HEK293 (cell line): ENCODE measurements around the gene TPGS2.

ENCODE experiments used
- CTCF ChIP-seq: fragments of 450-650 bp; formaldehyde crosslinking; IDR thresholded peaks from 2 replicates; pipeline ENCODE4 v1.5.1; 2016; ENCODE audit warnings: missing biosample characterization, missing genetic modification characterization
- ZFP41 ChIP-seq: fragments of 450-650 bp; formaldehyde crosslinking; IDR thresholded peaks from 2 replicates; pipeline ENCODE4 v1.5.1; 2016; ENCODE audit warnings: missing biosample characterization, missing genetic modification characterization, borderline replicate concordance
- ZNF121 ChIP-seq: fragments of 450-650 bp; formaldehyde crosslinking; IDR thresholded peaks from 2 replicates; pipeline ENCODE4 v1.5.1; 2016; ENCODE audit warnings: missing biosample characterization, missing genetic modification characterization
- ZNF146 ChIP-seq: fragments of 450-650 bp; formaldehyde crosslinking; IDR thresholded peaks from 2 replicates; pipeline ENCODE4 v1.5.1; 2016; ENCODE audit warnings: missing biosample characterization, missing genetic modification characterization
- ZNF658 ChIP-seq: fragments of 450-650 bp; formaldehyde crosslinking; IDR thresholded peaks from 2 replicates; pipeline ENCODE4; 2016; ENCODE audit warnings: missing biosample characterization, missing genetic modification characterization
- ZNF670 ChIP-seq: fragments of 450-650 bp; formaldehyde crosslinking; IDR thresholded peaks from 2 replicates; pipeline ENCODE4 v1.5.1; 2016; ENCODE audit warnings: missing biosample characterization, missing genetic modification characterization, low read depth
- ZNF768 ChIP-seq: fragments of 450-650 bp; formaldehyde crosslinking; IDR thresholded peaks from 2 replicates; pipeline ENCODE4 v1.5.1; 2018; ENCODE audit warnings: missing biosample characterization, mild to moderate bottlenecking, missing genetic modification characterization
- ZNF785 ChIP-seq: fragments of 450-650 bp; formaldehyde crosslinking; IDR thresholded peaks from 2 replicates; pipeline ENCODE4 v1.5.1; 2016; ENCODE audit warnings: missing biosample characterization, missing genetic modification characterization
- ZSCAN23 ChIP-seq: fragments of 450-650 bp; formaldehyde crosslinking; IDR thresholded peaks from 2 replicates; pipeline ENCODE4 v1.5.1; 2016; ENCODE audit warnings: missing biosample characterization, missing genetic modification characterization
- TF ChIP-seq, protein P1 (sequence below): sonication (generic); formaldehyde crosslinking; IDR thresholded peaks from 2 replicates; pipeline ENCODE4 v1.8.1; 2022; ENCODE audit warnings: mild to moderate bottlenecking, moderate library complexity, missing genetic modification reagents

DNA sequence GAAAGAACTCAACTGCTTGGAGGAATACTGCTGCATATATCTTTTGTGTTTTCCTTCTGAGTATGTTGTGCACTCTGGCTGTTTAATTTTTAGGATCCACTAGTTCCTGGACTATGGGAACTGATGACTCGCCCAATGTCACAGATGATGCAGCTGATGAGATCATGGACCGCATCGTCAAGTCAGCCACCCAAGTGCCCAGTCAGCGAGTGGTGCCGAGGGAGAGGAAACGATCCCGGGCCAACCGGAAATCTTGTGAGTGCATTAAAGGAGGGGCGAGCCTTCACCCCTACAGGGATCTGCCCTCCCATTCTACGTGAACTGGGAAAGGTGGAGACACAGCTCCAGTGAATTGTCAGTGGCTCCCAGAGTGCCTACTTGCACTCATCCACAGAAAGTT, 59.6 kb downstream of the TPGS2 start:
- TF ChIP-seq ZNF146 = no peak
- no peak for TF ChIP-seq ZNF785
- no peak for TF ChIP-seq ZNF670 (tag by site-specific recombination)
- no peak for TF ChIP-seq CTCF (tag by site-specific recombination)
- no peak for TF ChIP-seq ZFP41 (tag by site-specific recombination)
- TF ChIP-seq, protein P1, sequence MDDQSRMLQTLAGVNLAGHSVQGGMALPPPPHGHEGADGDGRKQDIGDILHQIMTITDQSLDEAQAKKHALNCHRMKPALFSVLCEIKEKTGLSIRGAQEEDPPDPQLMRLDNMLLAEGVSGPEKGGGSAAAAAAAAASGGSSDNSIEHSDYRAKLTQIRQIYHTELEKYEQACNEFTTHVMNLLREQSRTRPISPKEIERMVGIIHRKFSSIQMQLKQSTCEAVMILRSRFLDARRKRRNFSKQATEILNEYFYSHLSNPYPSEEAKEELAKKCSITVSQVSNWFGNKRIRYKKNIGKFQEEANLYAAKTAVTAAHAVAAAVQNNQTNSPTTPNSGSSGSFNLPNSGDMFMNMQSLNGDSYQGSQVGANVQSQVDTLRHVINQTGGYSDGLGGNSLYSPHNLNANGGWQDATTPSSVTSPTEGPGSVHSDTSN (CRISPR knock-in tag) = no peak
- TF ChIP-seq ZNF121 (tag by site-specific recombination) = no peak
- TF ChIP-seq ZSCAN23 (tag by site-specific recombination) = no peak
- TF ChIP-seq ZNF658 (tag by site-specific recombination) = no peak
- TF ChIP-seq ZNF768 (tag by site-specific recombination) = no peak
